ENCODE data around the gene MYH11.

The MYH11 gene

GRCh38 chr16:15836965-15837611, 19.7 kb downstream of the MYH11 start:
- no peaks in the 10 kb centered on the region for H3K36me3 ChIP-seq (ENCODE audit: control insufficient read depth, insufficient read depth, low read length, severe bottlenecking)
- DNase-seq (ENCODE audit: low read depth), result no peak
- H3K9ac ChIP-seq (ENCODE audit: low read length), result no peak overlapping the region

DNA sequence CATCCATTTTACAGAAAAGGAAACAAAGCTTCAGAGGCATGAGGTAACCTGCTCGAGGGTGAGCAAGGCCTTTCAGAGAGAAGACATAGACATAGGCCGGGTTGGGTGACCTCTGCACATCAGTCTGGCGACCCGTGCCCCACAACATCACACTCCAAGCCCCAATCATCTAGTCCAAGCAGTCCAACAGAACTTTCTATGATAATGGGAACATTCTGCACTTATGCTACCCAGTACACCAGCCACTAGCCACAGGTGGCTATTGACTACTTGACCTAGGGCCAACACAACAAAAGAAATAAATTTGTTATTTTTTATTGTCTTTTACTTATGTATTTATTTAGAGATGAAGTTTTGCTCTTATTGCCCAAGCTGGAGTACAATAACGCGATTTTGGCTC, 20.8 kb downstream of the MYH11 start:
- Histone ChIP-seq H3K9ac (ENCODE audit: low read length) (no peak overlapping the region), H3K27me3 (replicated peaks; ENCODE audit: control insufficient read depth, insufficient read depth, low read length) (peaks cover 35% of the 10 kb centered on the region), H3K4me3 (ENCODE audit: low read length) (no peak overlapping the region), H3K4me1 (ENCODE audit: control insufficient read depth, insufficient read depth, low read length) (no peaks in the 10 kb centered on the region), H3K36me3 (ENCODE audit: control insufficient read depth, insufficient read depth, low read length, severe bottlenecking) (no peaks in the 10 kb centered on the region), H3K9me3 (ENCODE audit: control insufficient read depth, low read length) (no peaks in the 10 kb centered on the region)
- no peak for DNase-seq (ENCODE audit: low read depth)

More at GRCh38 chr16:15836965-15837611, 19.7 kb downstream of the MYH11 start:
- Histone ChIP-seq H3K9me3 (ENCODE audit: control insufficient read depth, low read length) (no peaks in the 10 kb centered on the region), H3K4me3 (ENCODE audit: low read length) (no peak overlapping the region), H3K4me1 (ENCODE audit: control insufficient read depth, insufficient read depth, low read length) (no peaks in the 10 kb centered on the region), H3K27me3 (replicated peaks; ENCODE audit: control insufficient read depth, insufficient read depth, low read length) (peaks cover 35% of the 10 kb centered on the region)

- H3K36me3 ChIP-seq (ENCODE audit: control insufficient read depth, insufficient read depth, low read length, severe bottlenecking), result no peaks in the 10 kb centered on the region
- DNase-seq (ENCODE audit: low read depth), result peak; percentile 8
These were observed 21.5 kb downstream of the MYH11 start for GRCh38 chr16:15835136-15835878.

GRCh38 chr16:15834502-15834901, 22.3 kb downstream of the MYH11 start:
- no peak for DNase-seq (ENCODE audit: low read depth)
- no peak overlapping the region for H3K4me3 ChIP-seq (ENCODE audit: low read length)
- peaks cover 25% of the 10 kb centered on the region for H3K27me3 ChIP-seq (replicated peaks; ENCODE audit: control insufficient read depth, insufficient read depth, low read length)

More at GRCh38 chr16:15835136-15835878, 21.5 kb downstream of the MYH11 start:
- H3K4me3 ChIP-seq (ENCODE audit: low read length), result no peak overlapping the region
- no peak overlapping the region for H3K9ac ChIP-seq (ENCODE audit: low read length)
- peaks cover 27% of the 10 kb centered on the region for H3K27me3 ChIP-seq (replicated peaks; ENCODE audit: control insufficient read depth, insufficient read depth, low read length)
- H3K4me1 ChIP-seq (ENCODE audit: control insufficient read depth, insufficient read depth, low read length), result no peaks in the 10 kb centered on the region
- H3K9me3 ChIP-seq (ENCODE audit: control insufficient read depth, low read length), result no peaks in the 10 kb centered on the region

DNA sequence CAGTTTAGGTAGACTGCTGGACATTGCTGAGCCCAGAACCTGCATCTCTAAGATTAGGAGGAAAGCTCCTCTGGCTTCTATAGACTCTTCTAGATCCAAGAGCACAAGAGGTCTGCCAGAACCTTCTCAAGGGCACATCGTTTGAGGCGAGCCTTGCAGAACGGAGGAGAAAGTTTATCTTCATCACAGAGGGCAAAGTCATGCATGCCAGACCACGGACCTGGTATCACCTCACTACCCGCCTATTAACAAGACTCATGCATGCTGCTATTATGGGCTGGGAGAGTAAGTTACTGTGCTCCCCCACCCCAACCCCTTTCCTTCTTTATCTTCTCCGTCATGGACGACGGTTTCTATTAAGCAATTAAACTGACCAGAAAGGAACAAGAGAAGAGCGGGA, 23.3 kb downstream of the MYH11 start:
- no peaks in the 10 kb centered on the region for H3K9me3 ChIP-seq (ENCODE audit: control insufficient read depth, low read length)
- no peak overlapping the region for H3K9ac ChIP-seq (ENCODE audit: low read length)
- no peak for DNase-seq (ENCODE audit: low read depth)

More at GRCh38 chr16:15834502-15834901, 22.3 kb downstream of the MYH11 start:
- Histone ChIP-seq H3K4me1 (ENCODE audit: control insufficient read depth, insufficient read depth, low read length) (no peaks in the 10 kb centered on the region), H3K36me3 (ENCODE audit: control insufficient read depth, insufficient read depth, low read length, severe bottlenecking) (no peaks in the 10 kb centered on the region), H3K9me3 (ENCODE audit: control insufficient read depth, low read length) (no peaks in the 10 kb centered on the region), H3K9ac (ENCODE audit: low read length) (no peak overlapping the region)

GRCh38 chr16:15832241-15832640, 24.6 kb downstream of the MYH11 start:
- H3K9me3 ChIP-seq (ENCODE audit: control insufficient read depth, low read length), result no peaks in the 10 kb centered on the region
- no peaks in the 10 kb centered on the region for H3K4me1 ChIP-seq (ENCODE audit: control insufficient read depth, insufficient read depth, low read length)
- H3K4me3 ChIP-seq (ENCODE audit: low read length), result no peak overlapping the region
- H3K9ac ChIP-seq (ENCODE audit: low read length), result no peak overlapping the region
- H3K36me3 ChIP-seq (ENCODE audit: control insufficient read depth, insufficient read depth, low read length, severe bottlenecking), result no peaks in the 10 kb centered on the region
- H3K27me3 ChIP-seq (replicated peaks; ENCODE audit: control insufficient read depth, insufficient read depth, low read length), result peaks cover 25% of the 10 kb centered on the region
- DNase-seq (ENCODE audit: low read depth), result no peak

More for the DNA sequence above, 23.3 kb downstream of the MYH11 start:
- Histone ChIP-seq H3K36me3 (ENCODE audit: control insufficient read depth, insufficient read depth, low read length, severe bottlenecking) (no peaks in the 10 kb centered on the region), H3K27me3 (replicated peaks; ENCODE audit: control insufficient read depth, insufficient read depth, low read length) (peaks cover 25% of the 10 kb centered on the region), H3K4me3 (ENCODE audit: low read length) (no peak overlapping the region), H3K4me1 (ENCODE audit: control insufficient read depth, insufficient read depth, low read length) (no peaks in the 10 kb centered on the region)

DNA sequence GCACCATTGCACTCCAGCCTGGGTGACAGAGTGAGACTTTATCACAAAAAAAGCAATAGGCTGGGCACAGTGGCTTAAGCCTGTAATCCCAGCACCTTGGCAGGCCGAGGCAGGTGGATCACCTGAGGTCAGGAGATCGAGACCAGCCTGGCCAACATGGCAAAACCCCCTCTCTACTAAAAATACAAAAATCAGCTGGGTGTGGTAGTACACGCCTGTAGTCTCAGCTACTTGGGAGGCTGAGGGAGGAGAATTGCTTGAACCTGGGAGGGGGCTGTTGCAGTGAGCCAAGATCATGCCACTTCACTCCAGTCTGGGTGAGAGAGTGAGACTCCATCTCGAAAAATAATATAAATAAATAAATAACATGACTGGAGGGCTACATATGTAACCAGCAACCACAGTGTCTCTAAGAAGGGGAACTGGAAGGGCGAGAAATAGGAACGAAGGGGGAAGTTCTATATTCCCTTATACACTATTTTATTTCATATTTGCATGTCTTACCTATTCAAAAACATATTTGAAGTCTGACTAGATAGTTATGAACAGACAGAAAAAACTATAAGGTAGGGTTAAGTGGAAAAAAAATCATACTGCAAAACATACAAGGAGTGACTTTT, 25.9 kb downstream of the MYH11 start:
- DNase-seq (ENCODE audit: low read depth), result no peak
- Histone ChIP-seq H3K4me1 (ENCODE audit: control insufficient read depth, insufficient read depth, low read length) (no peaks in the 10 kb centered on the region), H3K36me3 (ENCODE audit: control insufficient read depth, insufficient read depth, low read length, severe bottlenecking) (no peaks in the 10 kb centered on the region), H3K27me3 (replicated peaks; ENCODE audit: control insufficient read depth, insufficient read depth, low read length) (peaks cover 25% of the 10 kb centered on the region), H3K4me3 (ENCODE audit: low read length) (no peak overlapping the region), H3K9ac (ENCODE audit: low read length) (no peak overlapping the region), H3K9me3 (ENCODE audit: control insufficient read depth, low read length) (no peaks in the 10 kb centered on the region)

- H3K9ac ChIP-seq (ENCODE audit: low read length), result no peak overlapping the region
- no peak overlapping the region for H3K4me3 ChIP-seq (ENCODE audit: low read length)
- peaks cover 34% of the 10 kb centered on the region for H3K27me3 ChIP-seq (replicated peaks; ENCODE audit: control insufficient read depth, insufficient read depth, low read length)
- H3K4me1 ChIP-seq (ENCODE audit: control insufficient read depth, insufficient read depth, low read length), result no peaks in the 10 kb centered on the region
- no peaks in the 10 kb centered on the region for H3K9me3 ChIP-seq (ENCODE audit: control insufficient read depth, low read length)
- no peaks in the 10 kb centered on the region for H3K36me3 ChIP-seq (ENCODE audit: control insufficient read depth, insufficient read depth, low read length, severe bottlenecking)
- peak; percentile 4 for DNase-seq (ENCODE audit: low read depth)
These were observed 27.4 kb downstream of the MYH11 start for GRCh38 chr16:15829460-15829859.

DNA sequence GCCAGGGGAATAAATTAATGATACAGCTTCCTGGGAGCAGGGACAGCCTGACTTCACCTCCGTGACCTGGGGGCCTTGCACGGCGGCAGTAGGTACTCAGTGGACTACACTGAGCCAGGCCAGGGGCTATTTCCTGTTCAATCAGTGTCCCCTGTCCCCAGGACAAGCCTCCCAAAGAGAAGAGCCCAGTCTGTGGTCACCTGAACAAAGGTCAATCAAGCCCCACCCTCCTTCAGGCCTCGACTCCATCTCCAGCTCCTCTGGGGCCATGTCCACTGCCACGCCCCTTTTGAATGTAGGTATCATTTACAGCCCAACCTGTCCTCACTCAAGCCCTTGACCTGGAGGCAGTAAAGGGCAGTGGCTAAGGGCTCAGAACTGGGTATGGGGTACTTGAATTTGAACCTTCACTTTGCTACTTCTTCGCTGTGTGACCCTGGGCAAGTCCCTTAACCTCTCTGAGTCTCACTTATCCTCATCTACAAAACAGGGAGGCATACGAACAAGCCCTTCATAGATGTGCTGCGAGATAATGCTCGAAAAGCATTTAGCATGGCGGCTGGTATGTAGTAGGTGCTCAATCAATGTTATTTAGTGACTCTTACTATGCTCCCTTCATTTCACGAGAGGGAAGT, 29.0 kb downstream of the MYH11 start:
- DNase-seq (ENCODE audit: low read depth), result no peak
- Histone ChIP-seq H3K9ac (ENCODE audit: low read length) (no peak overlapping the region), H3K9me3 (ENCODE audit: control insufficient read depth, low read length) (no peaks in the 10 kb centered on the region), H3K4me3 (ENCODE audit: low read length) (no peak overlapping the region), H3K36me3 (ENCODE audit: control insufficient read depth, insufficient read depth, low read length, severe bottlenecking) (no peaks in the 10 kb centered on the region), H3K27me3 (replicated peaks; ENCODE audit: control insufficient read depth, insufficient read depth, low read length) (peaks cover 40% of the 10 kb centered on the region), H3K4me1 (ENCODE audit: control insufficient read depth, insufficient read depth, low read length) (no peaks in the 10 kb centered on the region)

GRCh38 chr16:15827299-15827698, 29.5 kb downstream of the MYH11 start:
- DNase-seq (ENCODE audit: low read depth), result no peak
- H3K9me3 ChIP-seq (ENCODE audit: control insufficient read depth, low read length), result no peaks in the 10 kb centered on the region
- H3K4me1 ChIP-seq (ENCODE audit: control insufficient read depth, insufficient read depth, low read length), result no peaks in the 10 kb centered on the region
- no peaks in the 10 kb centered on the region for H3K36me3 ChIP-seq (ENCODE audit: control insufficient read depth, insufficient read depth, low read length, severe bottlenecking)
- H3K27me3 ChIP-seq (replicated peaks; ENCODE audit: control insufficient read depth, insufficient read depth, low read length), result peaks cover 43% of the 10 kb centered on the region
- no peak overlapping the region for H3K4me3 ChIP-seq (ENCODE audit: low read length)
- no peak overlapping the region for H3K9ac ChIP-seq (ENCODE audit: low read length)

DNA sequence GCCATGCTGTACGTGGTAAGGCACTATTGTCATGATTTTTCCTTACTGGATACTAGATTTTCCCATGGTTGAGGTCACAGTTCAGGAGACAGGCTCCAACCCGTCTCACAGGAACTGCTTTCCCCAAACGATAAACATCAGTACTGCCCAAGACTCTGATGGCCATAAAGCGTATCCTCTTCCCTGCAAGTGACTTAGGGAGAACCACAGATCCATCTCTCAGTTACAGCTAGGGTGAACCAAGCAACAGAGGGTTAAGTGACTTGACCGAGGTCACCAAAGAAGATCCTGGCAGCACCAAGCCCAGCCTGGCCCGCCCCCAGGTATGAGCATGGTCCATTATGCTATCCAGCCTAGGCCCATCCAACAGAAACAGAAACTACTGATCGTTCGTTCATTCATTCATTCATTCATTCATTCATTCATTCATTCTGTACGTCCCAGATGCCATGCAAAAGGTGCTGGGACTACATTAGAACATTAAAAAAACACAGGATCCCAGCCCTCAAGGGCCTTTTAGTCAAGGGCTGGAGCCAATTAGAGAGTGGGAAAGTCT, 31.0 kb downstream of the MYH11 start:
- Histone ChIP-seq H3K27me3 (replicated peaks; ENCODE audit: control insufficient read depth, insufficient read depth, low read length) (peaks cover 40% of the 10 kb centered on the region), H3K36me3 (ENCODE audit: control insufficient read depth, insufficient read depth, low read length, severe bottlenecking) (no peaks in the 10 kb centered on the region), H3K9me3 (ENCODE audit: control insufficient read depth, low read length) (no peaks in the 10 kb centered on the region), H3K4me3 (ENCODE audit: low read length) (no peak overlapping the region), H3K4me1 (ENCODE audit: control insufficient read depth, insufficient read depth, low read length) (no peaks in the 10 kb centered on the region), H3K9ac (ENCODE audit: low read length) (no peak overlapping the region)
- DNase-seq (ENCODE audit: low read depth), result no peak

Data from adipocyte (in vitro differentiated cells).